Renal cortex interstitium (tissue), 15 donors: ENCODE results near the gene RPL10A. TPM values are rescaled to one million over a fixed set of nuclear protein-coding genes. Genes with fewer than 3 reads are reported as not detected.
"Not testable (repeated sequence)": the region's sequence is repeated elsewhere in the genome, so short reads cannot be mapped to it uniquely, and the experiment has no call there.

Source experiments
- DNase-seq, 11 donors: peaks; one replicate each; pipeline ENCODE4 v3.0.0-alpha.2; 2013; ENCODE audit warnings: low read depth in 9 of 11, low spot score in 4 of 11; ENCODE audit errors: extremely low read depth in 1 of 11
- long read RNA-seq, 16 experiments: transcript quantifications; one replicate each; lab custom pipeline, GENCODE V29; 2026
- polyA plus RNA-seq, 3 donors: library from polyadenylated mRNA; unstranded; fragments of 120-200 nt; gene quantifications; one replicate each; pipeline ENCODE4 v1.2.1, GENCODE V29; 2013; ENCODE audit not compliant: insufficient read length in 3 of 3

RPL10A gene
- 1,000 to 10,000 TPM; 1,816 to 2,096 (median 2,074) TPM for polyA plus RNA-seq
- long read RNA-seq, donor 1, transcript RPL10A-204 (6 exons, 962 nt) = minor isoform, 10 of 1,014 reads
- long read RNA-seq, donor 1, transcript RPL10A-203 (5 exons, 1,069 nt) = minor isoform, 16 of 1,014 reads
- long read RNA-seq, donor 1, transcript RPL10A-202 (5 exons, 1,063 nt) = minor isoform, 75 of 1,014 reads
- long read RNA-seq, donor 1, transcript RPL10A-201 (6 exons, 716 nt) = major isoform, 652 of 1,014 reads
- long read RNA-seq, donor 1, partial matches to known transcripts = 210 of 1,014 reads
- long read RNA-seq, donor 1, other reads (novel, unspliced or antisense) = 51 of 1,014 reads
- long read RNA-seq, donor 2, transcript RPL10A-203 (5 exons, 1,069 nt) = minor isoform, 7 of 973 reads
- long read RNA-seq, donor 2, transcript RPL10A-202 (5 exons, 1,063 nt) = minor isoform, 59 of 973 reads
- long read RNA-seq, donor 2, transcript RPL10A-204 (6 exons, 962 nt) = minor isoform, 5 of 973 reads
- long read RNA-seq, donor 2, transcript RPL10A-201 (6 exons, 716 nt) = major isoform, 631 of 973 reads
- long read RNA-seq, donor 2, partial matches to known transcripts = 228 of 973 reads
- long read RNA-seq, donor 2, other reads (novel, unspliced or antisense) = 42 of 973 reads
- long read RNA-seq, donor 3, transcript RPL10A-202 (5 exons, 1,063 nt) = minor isoform, 142 of 1,718 reads
- long read RNA-seq, donor 3, transcript RPL10A-203 (5 exons, 1,069 nt) = minor isoform, 15 of 1,718 reads
- long read RNA-seq, donor 3, transcript RPL10A-204 (6 exons, 962 nt) = minor isoform, 17 of 1,718 reads
- long read RNA-seq, donor 3, transcript RPL10A-201 (6 exons, 716 nt) = major isoform, 1,306 of 1,718 reads
- long read RNA-seq, donor 3, partial matches to known transcripts = 156 of 1,718 reads
- long read RNA-seq, donor 3, other reads (novel, unspliced or antisense) = 82 of 1,718 reads
- long read RNA-seq, donor 4, transcript RPL10A-204 (6 exons, 962 nt) = minor isoform, 14 of 998 reads
- long read RNA-seq, donor 4, transcript RPL10A-201 (6 exons, 716 nt) = major isoform, 773 of 998 reads
- long read RNA-seq, donor 4, transcript RPL10A-203 (5 exons, 1,069 nt) = minor isoform, 6 of 998 reads
- long read RNA-seq, donor 4, transcript RPL10A-202 (5 exons, 1,063 nt) = minor isoform, 62 of 998 reads
- long read RNA-seq, donor 4, partial matches to known transcripts = 86 of 998 reads
- long read RNA-seq, donor 4, other reads (novel, unspliced or antisense) = 55 of 998 reads
- long read RNA-seq, donor 5 = 0 reads
- long read RNA-seq, donor 6, transcript RPL10A-204 (6 exons, 962 nt) = minor isoform, 13 of 1,125 reads
- long read RNA-seq, donor 6, transcript RPL10A-203 (5 exons, 1,069 nt) = minor isoform, 6 of 1,125 reads
- long read RNA-seq, donor 6, transcript RPL10A-202 (5 exons, 1,063 nt) = minor isoform, 97 of 1,125 reads
- long read RNA-seq, donor 6, transcript RPL10A-201 (6 exons, 716 nt) = major isoform, 763 of 1,125 reads
- long read RNA-seq, donor 6, partial matches to known transcripts = 183 of 1,125 reads
- long read RNA-seq, donor 6, other reads (novel, unspliced or antisense) = 62 of 1,125 reads
- long read RNA-seq, donor 7, transcript RPL10A-201 (6 exons, 716 nt) = major isoform, 1,242 of 1,723 reads
- long read RNA-seq, donor 7, transcript RPL10A-203 (5 exons, 1,069 nt) = minor isoform, 16 of 1,723 reads
- long read RNA-seq, donor 7, transcript RPL10A-204 (6 exons, 962 nt) = minor isoform, 10 of 1,723 reads
- long read RNA-seq, donor 7, transcript RPL10A-202 (5 exons, 1,063 nt) = minor isoform, 121 of 1,723 reads
- long read RNA-seq, donor 7, partial matches to known transcripts = 236 of 1,723 reads
- long read RNA-seq, donor 7, other reads (novel, unspliced or antisense) = 97 of 1,723 reads
- long read RNA-seq, donor 8 = 0 reads
- long read RNA-seq, donor 9, transcript RPL10A-203 (5 exons, 1,069 nt) = minor isoform, 10 of 1,135 reads
- long read RNA-seq, donor 9, transcript RPL10A-201 (6 exons, 716 nt) = major isoform, 847 of 1,135 reads
- long read RNA-seq, donor 9, transcript RPL10A-202 (5 exons, 1,063 nt) = minor isoform, 89 of 1,135 reads
- long read RNA-seq, donor 9, transcript RPL10A-204 (6 exons, 962 nt) = minor isoform, 12 of 1,135 reads
- long read RNA-seq, donor 9, partial matches to known transcripts = 125 of 1,135 reads
- long read RNA-seq, donor 9, other reads (novel, unspliced or antisense) = 51 of 1,135 reads
- long read RNA-seq, donor 10, transcript RPL10A-202 (5 exons, 1,063 nt) = minor isoform, 76 of 1,403 reads
- long read RNA-seq, donor 10, transcript RPL10A-201 (6 exons, 716 nt) = major isoform, 1,062 of 1,403 reads
- long read RNA-seq, donor 10, transcript RPL10A-204 (6 exons, 962 nt) = minor isoform, 17 of 1,403 reads
- long read RNA-seq, donor 10, transcript RPL10A-203 (5 exons, 1,069 nt) = minor isoform, 9 of 1,403 reads
- long read RNA-seq, donor 10, partial matches to known transcripts = 170 of 1,403 reads
- long read RNA-seq, donor 10, other reads (novel, unspliced or antisense) = 67 of 1,403 reads
- long read RNA-seq, donor 11, transcript RPL10A-201 (6 exons, 716 nt) = major isoform, 595 of 784 reads
- long read RNA-seq, donor 11, transcript RPL10A-202 (5 exons, 1,063 nt) = minor isoform, 51 of 784 reads
- long read RNA-seq, donor 11, partial matches to known transcripts = 86 of 784 reads
- long read RNA-seq, donor 11, other reads (novel, unspliced or antisense) = 44 of 784 reads
- long read RNA-seq, donor 12, transcript RPL10A-203 (5 exons, 1,069 nt) = minor isoform, 5 of 676 reads
- long read RNA-seq, donor 12, transcript RPL10A-201 (6 exons, 716 nt) = major isoform, 447 of 676 reads
- long read RNA-seq, donor 12, transcript RPL10A-202 (5 exons, 1,063 nt) = minor isoform, 61 of 676 reads
- long read RNA-seq, donor 12, partial matches to known transcripts = 142 of 676 reads
- long read RNA-seq, donor 12, other reads (novel, unspliced or antisense) = 16 of 676 reads
- long read RNA-seq, donor 13 = 0 reads
- long read RNA-seq, donor 14, transcript RPL10A-203 (5 exons, 1,069 nt) = minor isoform, 11 of 1,223 reads
- long read RNA-seq, donor 14, transcript RPL10A-204 (6 exons, 962 nt) = minor isoform, 10 of 1,223 reads
- long read RNA-seq, donor 14, transcript RPL10A-202 (5 exons, 1,063 nt) = minor isoform, 83 of 1,223 reads
- long read RNA-seq, donor 14, transcript RPL10A-201 (6 exons, 716 nt) = major isoform, 912 of 1,223 reads
- long read RNA-seq, donor 14, partial matches to known transcripts = 135 of 1,223 reads
- long read RNA-seq, donor 14, other reads (novel, unspliced or antisense) = 72 of 1,223 reads
- long read RNA-seq, donor 15, transcript RPL10A-201 (6 exons, 716 nt) = major isoform, 384 of 467 reads
- long read RNA-seq, donor 15, transcript RPL10A-202 (5 exons, 1,063 nt) = minor isoform, 37 of 467 reads
- long read RNA-seq, donor 15, transcript RPL10A-203 (5 exons, 1,069 nt) = minor isoform, 8 of 467 reads
- long read RNA-seq, donor 15, partial matches to known transcripts = 23 of 467 reads
- long read RNA-seq, donor 15, other reads (novel, unspliced or antisense) = 13 of 467 reads
- long read RNA-seq, donor 16, transcript RPL10A-203 (5 exons, 1,069 nt) = minor isoform, 23 of 2,769 reads
- long read RNA-seq, donor 16, transcript RPL10A-204 (6 exons, 962 nt) = minor isoform, 24 of 2,769 reads
- long read RNA-seq, donor 16, transcript RPL10A-202 (5 exons, 1,063 nt) = minor isoform, 205 of 2,769 reads
- long read RNA-seq, donor 16, transcript RPL10A-201 (6 exons, 716 nt) = major isoform, 2,067 of 2,769 reads
- long read RNA-seq, donor 16, partial matches to known transcripts = 279 of 2,769 reads
- long read RNA-seq, donor 16, other reads (novel, unspliced or antisense) = 169 of 2,769 reads

DNA sequence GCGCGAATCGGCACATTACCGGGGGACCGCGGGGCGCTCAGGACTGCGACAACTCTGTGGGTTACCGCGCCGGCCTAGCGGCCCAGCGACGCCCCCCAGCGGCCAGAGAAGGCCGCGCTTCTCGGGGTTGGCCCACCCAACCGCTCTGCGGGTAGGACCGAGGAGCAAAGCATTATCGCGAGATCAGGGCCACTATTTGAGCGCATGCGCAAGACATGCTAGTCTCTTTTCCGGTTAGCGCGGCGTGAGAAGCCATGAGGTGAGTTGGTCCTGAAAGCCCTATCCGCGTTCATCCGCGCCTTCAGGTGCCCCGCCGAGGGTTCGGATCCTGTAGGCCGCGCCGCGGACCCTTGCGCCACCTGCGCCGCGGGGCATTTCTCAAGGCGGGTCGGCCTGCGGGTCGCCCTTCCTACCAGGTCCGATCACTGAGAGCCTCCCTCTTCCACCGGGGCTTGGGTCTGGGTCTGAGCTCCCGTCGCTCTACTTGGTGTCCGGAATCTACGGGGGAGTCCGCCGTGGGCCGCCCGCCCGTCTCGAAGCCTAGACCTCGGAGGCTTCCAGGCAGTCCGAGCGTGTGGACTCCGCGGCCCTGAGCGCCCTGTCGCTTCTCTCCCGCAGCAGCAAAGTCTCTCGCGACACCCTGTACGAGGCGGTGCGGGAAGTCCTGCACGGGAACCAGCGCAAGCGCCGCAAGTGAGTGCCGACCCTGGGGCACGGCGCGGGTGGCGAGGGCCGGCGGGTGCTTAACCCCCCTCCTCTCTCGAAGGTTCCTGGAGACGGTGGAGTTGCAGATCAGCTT lies at the start of gene RPL10A:
Gene RPL10A (plus strand): TSS at position 221 of the 799 bp plus-strand sequence. CDS start 34 bp downstream, at position 255.
- DNase-seq = peak; percentile 95 to 98 (median 96)

DNA sequence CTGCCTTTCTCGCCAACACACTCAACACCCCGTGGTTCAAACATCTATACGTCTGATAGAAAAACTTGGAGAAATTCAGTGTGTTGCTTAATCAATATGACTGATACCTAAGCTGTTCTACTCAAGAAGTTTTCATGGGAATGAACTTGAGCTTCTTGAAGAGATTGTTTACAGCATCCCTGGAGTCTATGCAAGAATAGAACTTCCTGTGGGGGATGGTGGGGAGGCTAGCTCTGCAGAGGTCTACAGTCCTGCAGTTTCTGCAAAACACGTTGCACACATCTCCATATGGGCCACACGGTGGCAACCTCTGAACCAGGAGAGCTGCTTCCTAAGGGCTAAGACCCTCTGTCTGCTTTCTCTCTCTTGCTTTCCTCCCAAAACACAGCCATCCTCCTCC lies 48.8 kb upstream of the RPL10A start:
- peak in 3 of 11 donors; percentile 20 to 36 (median 25) for DNase-seq

- no peak for DNase-seq
Observed at GRCh38 chr6:35419961-35420360, 48.2 kb upstream of the RPL10A start.

- DNase-seq = no peak
Observed at GRCh38 chr6:35425284-35425683, 42.9 kb upstream of the RPL10A start.

DNA sequence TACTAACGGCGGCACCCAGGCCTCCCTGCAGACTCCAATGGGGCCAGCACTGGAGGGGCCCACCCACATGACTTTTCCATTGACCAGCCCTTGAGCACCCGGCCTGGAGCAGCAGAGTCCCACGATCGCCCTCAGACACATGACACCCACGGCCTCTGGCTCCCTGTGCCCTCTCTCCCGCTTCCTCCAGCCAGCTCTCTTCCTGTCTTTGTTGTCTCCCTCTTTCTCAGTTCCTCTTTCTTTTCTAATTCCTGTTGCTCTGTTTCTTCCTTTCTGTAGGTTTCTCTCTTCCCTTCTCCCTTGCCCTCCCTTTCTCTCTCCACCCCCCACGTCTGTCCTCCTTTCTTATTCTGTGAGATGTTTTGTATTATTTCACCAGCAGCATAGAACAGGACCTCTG lies 42.1 kb upstream of the RPL10A start:
- DNase-seq = no peak

DNA sequence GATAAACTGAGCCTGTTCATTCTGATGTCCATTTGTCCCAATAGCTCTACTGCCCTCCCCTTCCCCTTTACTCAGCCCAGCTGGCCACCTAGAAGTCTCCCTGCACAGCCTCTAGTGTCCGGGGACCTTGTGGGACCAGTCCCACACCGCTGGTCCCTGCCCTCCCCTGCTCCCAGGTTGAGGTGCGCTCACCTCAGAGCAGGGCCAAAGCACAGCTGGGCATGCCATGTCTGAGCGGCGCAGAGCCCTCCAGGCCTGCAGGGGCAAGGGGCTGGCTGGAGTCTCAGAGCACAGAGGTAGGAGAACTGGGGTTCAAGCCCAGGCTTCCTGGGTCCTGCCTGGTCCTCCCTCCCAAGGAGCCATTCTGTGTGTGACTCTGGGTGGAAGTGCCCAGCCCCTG lies 40.8 kb upstream of the RPL10A start:
- no peak for DNase-seq

GRCh38 chr6:35427851-35428321 lies 40.3 kb upstream of the RPL10A start:
- no peak for DNase-seq

- DNase-seq = no peak
Observed at GRCh38 chr6:35428421-35429149, 39.6 kb upstream of the RPL10A start.

GRCh38 chr6:35429463-35429862 lies 38.7 kb upstream of the RPL10A start:
- DNase-seq = no peak

- no peak for DNase-seq
Observed at GRCh38 chr6:35432291-35432690, 35.9 kb upstream of the RPL10A start.

DNA sequence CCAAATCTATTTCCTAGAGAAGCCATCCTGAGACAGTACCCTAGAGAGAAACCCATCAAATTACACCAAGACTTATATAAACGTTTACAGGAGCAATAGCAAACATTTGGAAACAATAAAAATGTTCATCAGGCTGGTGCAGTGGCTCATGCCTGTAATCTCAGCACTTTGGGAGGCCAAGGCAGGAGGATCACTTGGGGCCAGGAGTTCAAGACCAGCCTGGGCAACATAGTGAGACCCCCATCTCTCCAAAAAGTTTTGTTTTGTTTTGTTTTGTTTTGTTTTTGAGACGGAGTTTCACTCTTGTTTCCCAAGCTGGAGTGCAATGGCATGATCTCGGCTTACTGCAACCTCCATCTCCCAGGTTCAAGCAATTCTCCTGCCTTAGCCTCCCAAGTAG lies 35.5 kb upstream of the RPL10A start:
- not testable (repeated sequence) for DNase-seq

DNA sequence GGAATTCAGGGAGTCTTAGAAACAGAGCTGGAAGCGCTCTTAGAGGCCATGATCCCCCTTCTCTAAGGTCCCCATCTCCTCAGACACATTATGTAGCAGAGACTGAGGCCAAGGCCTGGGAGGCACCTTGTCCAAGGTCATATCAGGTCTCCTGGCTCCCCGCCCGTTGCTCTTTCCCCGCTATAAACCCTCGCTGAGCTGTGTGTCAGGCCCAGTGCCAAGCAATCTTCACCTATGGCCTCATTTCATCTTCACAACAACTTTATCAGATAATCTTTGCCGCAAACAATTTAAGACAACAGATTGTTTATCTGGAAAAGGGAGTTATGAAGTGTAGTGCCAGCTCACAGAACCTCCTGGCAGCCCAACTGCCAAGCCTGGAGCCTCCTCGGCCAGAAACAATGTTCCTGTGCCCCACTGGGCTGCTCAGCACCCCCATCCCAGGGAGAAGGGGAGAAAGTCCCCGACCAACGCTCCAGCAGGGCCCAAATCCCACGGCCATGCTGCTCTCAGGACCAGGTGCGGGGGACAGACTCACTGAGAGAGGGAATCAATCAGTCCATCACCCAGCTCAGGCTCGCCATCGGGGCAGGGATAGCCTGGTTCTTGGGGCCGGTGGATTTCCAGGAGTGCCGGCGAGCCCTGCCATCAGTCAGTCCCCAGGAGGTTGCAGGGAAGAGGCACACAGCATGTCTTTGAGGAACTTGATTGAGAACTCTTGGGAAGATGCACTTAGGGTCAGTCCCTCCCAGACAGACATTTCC lies 32.9 kb upstream of the RPL10A start:
- DNase-seq = no peak
